GM12892 (cell line): ENCODE data around the gene DCAF4L1.
A peak's percentile ranks its signal among the peaks of the same experiment; 100 is the strongest.

Source experiments
- DNase-seq: peaks from one replicate; pipeline ENCODE4 v3.0.0; 2011; ENCODE audit not compliant: insufficient read length
- FAIRE-seq: peaks from 2 replicates; lab custom pipeline; 2011; peaks lifted over from hg19 to GRCh38; lab: Jason Lieb, UNC
- POLR2A ChIP-seq: IDR thresholded peaks from 2 replicates; pipeline ENCODE4 v1.6.1; 2011; ENCODE audit warnings: low read depth, low read length, control low read depth
- POLR2AphosphoS5 ChIP-seq: IDR thresholded peaks from 2 replicates; pipeline ENCODE4 v1.6.1; 2011; ENCODE audit warnings: low read depth, low read length, control low read depth
- TAF1 ChIP-seq: IDR thresholded peaks from 2 replicates; pipeline ENCODE4 v1.6.1; 2011; ENCODE audit warnings: low read depth, mild to moderate bottlenecking, control low read depth, low read length, borderline replicate concordance

The DCAF4L1 gene

DNA sequence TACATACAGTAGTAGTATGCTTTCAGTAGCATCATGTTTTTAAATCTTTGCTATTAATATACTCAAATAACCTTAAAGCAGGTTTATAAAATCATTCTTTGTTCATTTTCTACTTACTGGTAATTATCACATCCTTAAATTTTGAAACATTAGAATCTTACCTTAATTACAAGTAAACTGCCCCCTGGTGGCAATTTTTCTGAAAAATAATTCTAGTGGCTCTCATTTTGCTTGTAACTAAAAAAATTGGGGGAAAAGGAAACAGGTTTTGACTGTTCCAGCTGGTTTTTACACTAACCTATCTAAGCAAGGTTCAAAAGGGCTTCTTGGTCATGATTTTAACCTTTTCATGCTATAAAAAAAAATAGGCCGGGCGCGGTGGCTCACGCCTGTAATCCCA is 18.5 kb upstream of the DCAF4L1 start:
- TF ChIP-seq TAF1 (no peak), POLR2AphosphoS5 (no peak), POLR2A (no peak)
- FAIRE-seq = no peak
- no peak for DNase-seq

DNA sequence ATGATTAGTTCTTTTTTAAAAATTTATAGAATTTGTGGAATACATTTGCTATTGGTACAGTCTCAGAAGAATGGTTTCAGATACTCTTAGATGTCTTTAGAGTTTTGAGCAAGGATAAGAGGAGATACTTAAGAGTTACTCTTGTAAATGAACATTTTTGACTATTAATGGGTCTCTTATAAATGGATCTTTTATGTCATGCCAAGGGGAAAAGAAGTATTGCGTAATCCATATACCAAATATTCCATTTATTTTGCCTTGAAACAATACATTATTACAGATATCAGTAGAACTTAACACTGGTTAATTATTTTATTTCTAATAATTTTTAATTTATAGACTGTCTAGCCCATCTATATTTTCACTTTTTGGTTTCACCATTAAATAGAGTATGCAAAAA is 17.2 kb upstream of the DCAF4L1 start:
- TF ChIP-seq POLR2AphosphoS5 = no peak
- no peak for TF ChIP-seq POLR2A
- TF ChIP-seq TAF1 = no peak
- no peak for DNase-seq
- FAIRE-seq = no peak

DNA sequence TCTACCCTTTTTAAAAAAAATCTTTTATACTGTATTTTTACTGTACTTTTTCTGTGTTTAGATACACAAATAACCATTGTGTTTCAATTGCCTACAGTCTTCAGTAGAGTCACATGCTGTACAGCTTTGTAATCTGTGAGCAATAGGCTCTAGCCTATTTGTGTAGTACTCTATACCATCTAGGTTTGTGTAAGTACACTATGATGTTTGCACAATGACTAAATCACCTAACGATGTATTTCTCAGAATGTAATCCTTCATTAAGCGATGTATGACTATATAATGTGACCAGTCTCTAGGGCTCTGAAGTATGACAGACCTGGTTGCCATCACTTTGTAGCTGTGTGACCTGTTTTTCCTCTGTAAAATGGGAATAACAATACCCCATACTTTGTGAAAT is 14.2 kb upstream of the DCAF4L1 start:
- DNase-seq (no peak), FAIRE-seq (no peak)
- TF ChIP-seq TAF1 = no peak
- no peak for TF ChIP-seq POLR2A
- no peak for TF ChIP-seq POLR2AphosphoS5

DNA sequence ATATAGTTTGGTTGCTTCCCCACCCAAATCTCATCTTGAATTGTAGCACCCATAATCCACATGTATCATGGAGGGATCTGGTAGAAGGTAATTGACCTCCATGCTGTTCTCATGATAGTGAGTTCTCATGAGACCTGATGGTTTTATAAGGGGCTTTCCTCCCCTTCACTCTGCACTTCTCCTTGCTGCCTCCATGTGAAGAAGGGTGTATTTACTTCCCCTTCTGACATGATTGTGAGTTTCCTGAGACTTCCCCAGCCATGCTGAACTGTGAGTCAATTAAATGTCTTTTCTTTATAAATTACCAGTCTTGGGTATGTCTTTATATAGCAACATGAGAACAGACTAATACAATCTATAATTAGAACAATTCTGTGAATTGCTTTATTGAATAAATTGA is 11.9 kb upstream of the DCAF4L1 start:
- TF ChIP-seq TAF1 (no peak), POLR2A (no peak), POLR2AphosphoS5 (no peak)
- DNase-seq (no peak), FAIRE-seq (no peak)

DNA sequence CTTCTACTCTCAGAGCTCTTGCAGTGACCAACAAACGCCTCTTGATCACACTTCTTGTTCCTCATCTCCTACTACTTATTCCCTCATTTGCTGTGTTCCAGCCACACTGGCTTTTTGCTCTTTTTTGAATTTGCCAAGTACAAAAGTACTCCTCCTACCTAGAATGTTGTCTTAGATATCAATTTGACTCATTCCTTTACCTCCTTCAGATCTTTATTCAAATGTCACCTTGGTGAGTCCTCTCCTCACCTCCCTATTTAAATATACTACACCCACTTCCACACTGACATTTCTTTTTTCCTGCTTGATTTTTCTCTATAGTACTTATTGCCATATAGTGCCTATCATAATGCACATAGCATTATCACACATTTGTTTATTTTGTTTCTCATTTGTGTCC is 6.2 kb upstream of the DCAF4L1 start:
- FAIRE-seq = no peak
- no peak for DNase-seq

DNA sequence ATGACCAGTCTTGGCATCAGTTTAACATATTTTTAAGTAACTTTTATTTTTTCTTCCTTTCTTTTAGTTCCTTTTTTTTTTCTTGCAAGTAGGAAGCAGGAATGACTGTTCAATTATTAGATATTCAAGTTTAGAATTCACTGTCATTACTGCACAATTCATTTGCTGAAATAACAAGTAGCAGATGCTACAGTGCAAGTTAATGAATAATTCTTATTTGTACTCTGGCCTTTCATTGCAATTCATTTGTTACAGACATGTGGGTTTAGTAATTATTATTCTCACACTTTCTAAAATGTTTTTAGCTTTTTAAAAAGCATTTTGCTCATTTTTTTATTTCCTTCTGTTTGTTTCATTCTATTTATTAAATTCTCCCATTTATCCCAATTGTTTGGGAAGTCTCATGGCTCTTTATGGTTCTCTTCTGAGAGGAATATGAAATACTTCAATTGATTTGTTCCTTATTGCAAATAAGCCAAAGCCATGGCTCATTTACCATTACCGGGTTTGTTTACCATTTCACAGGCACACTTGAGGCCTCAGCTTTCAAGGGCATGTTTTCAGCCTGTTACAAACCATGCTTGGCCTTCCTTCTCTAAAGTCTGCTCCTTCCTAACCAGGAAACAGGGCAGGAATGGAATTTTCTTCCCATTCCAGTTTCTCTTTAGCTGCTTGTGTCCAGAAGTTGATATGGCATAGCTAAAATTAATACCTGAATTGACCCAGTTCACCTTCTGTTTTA is 4.6 kb upstream of the DCAF4L1 start:
- no peak for FAIRE-seq
- no peak for TF ChIP-seq TAF1
- no peak for TF ChIP-seq POLR2A
- TF ChIP-seq POLR2AphosphoS5 = no peak

More for the DNA sequence above, 6.2 kb upstream of the DCAF4L1 start:
- TF ChIP-seq POLR2AphosphoS5 = no peak
- TF ChIP-seq TAF1 = no peak
- no peak for TF ChIP-seq POLR2A

DNA sequence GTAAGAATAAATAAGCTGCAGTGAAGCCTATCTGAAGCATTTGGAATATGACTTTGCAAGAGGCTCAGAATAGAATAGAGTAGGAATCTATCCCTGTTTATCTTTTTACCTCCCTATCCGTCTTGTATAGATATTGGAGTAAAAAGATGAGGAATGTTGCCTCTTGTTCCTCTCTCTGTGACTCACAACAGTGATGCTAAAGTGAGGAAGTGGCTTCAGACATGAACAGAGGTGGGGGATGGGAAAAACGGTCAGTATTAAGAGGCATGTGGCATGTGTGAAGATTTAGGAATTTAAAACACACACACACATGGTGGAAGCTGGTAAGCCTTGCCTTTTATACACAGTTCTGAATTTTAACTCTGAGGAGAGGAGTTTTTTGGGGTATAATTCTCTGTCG is 3.8 kb upstream of the DCAF4L1 start:
- DNase-seq (no peak), FAIRE-seq (no peak)
- TF ChIP-seq POLR2A (no peak), POLR2AphosphoS5 (no peak), TAF1 (no peak)

More for the DNA sequence above, 4.6 kb upstream of the DCAF4L1 start:
- DNase-seq = no peak

DNA sequence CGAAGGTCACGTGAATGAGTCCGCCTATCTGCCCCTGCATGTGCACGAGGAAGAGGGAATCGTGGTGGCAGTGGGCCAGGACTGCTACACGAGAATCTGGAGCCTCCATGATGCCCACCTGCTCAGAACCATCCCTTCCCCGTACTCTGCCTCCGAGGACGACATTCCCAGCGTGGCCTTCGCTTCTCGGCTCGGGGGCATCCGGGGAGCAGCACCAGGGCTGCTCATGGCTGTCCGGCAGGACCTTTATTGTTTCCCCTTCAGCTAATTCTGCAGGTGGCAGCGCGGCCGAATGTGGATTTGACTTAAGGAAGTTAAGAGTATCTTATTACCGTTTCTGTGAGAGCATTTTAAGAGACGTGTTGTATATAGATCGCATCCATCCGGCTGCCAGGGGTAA is 1.2 kb downstream of the DCAF4L1 start:
- TF ChIP-seq POLR2AphosphoS5 = no peak
- TF ChIP-seq TAF1 = no peak
- no peak for TF ChIP-seq POLR2A
- DNase-seq (no peak), FAIRE-seq (no peak)

DNA sequence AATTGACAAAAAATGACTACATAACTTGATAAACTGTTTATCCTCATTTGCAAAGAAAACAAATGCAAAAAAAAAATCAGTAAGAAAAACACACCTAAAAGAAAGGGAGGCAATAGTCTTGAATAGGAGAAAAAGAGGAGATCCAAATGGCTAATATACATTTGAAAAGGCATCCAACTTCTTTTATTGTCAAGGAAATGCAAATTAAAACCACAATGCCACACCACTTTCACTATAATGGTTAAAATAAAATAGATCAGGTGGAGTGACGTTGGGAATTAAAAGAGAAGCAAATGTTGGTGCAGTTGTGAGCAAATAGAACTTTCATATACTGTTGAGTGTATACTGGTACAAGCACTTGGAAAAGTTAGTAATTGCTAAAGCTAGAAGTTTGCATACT is 3.6 kb downstream of the DCAF4L1 start:
- no peak for FAIRE-seq

DNA sequence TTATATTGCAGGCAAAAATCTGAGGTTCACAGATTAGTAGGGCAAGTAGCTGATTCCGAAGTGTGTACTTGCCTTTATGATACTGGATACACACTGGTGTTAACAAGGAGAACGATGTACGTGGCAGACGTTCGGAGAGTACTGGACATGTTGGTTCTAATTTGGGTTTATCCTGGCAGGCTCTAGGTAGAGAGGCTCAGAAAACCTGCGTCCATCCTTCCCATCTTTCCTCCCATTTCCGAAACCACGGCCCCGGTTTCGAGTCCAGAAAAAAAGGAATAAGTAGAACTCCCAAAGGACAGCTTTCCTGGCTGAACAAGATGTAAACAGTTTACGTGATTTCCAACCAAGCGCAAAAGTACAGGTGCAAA is 8.4 kb downstream of the DCAF4L1 start:
- DNase-seq (no peak), FAIRE-seq (no peak)
- TF ChIP-seq POLR2A = no peak
- TF ChIP-seq POLR2AphosphoS5 = no peak
- no peak for TF ChIP-seq TAF1

More for the DNA sequence above, 3.6 kb downstream of the DCAF4L1 start:
- TF ChIP-seq POLR2AphosphoS5 (no peak), POLR2A (no peak), TAF1 (no peak)
- no peak for DNase-seq

DNA sequence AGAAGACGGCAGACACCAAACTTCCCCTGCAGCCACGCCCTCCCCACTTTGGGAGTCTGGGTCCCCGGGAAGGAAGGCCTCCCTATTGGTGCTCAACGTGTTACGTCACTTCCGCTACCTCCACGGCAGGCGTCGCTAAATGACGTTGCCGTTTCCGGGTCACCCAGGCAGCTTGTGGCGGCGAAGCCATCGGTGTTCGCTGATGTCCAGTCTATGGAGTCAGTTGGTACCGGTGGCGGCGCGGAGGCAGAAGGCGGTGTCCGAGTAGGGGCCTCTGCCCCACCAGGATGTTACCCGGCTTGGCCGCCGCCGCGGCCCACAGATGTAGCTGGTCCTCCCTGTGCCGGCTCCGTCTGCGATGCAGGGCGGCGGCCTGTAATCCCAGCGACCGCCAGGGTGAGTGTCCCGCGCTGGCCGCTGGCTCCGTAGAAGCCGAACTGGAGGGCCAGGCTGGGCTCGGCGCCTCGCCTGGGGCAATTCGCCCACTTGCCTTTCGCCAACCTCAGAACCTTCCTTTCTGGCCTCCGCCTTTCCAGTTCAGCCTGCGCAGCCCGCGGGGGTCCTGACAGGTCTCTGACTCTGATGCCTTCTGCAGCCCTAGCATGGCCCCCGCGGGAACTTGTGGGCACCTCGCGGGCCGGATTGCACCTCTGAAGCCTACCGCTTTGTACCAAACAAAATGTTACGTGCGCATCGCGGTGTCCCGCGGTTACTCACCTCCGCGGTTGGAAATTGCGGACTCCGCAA is 9.0 kb downstream of the DCAF4L1 start, which contains the start of gene SLC30A9:
Gene SLC30A9, plus strand, starts transcription at position 166 of the 747 bp plus-strand sequence. Its CDS starts 122 bp downstream, at position 288.
- DNase-seq = peak; percentile 88
- peak; percentile 100 for FAIRE-seq
- TF ChIP-seq TAF1 = peak; percentile 64
- peak; percentile 95 for TF ChIP-seq POLR2A
- peak; percentile 95 for TF ChIP-seq POLR2AphosphoS5
